GM23338 (cell line): Measurements from ENCODE around the gene HPS5. TPM values are rescaled to one million over a fixed set of nuclear protein-coding genes. Genes with fewer than 3 reads are reported as not detected.

Experiments used
- ATAC-seq: fragments of 200-7000 bp; cut with Tn5 transposase; 3 replicates; pipeline ENCODE4 v1.9.1; 2020
- DNase-seq: peaks from one replicate; pipeline ENCODE4 v3.0.0-alpha.2; 2015; ENCODE audit warnings: low spot score
- H2AFZ ChIP-seq: fragments of 200-600 bp; sonication (generic); 2 replicates; pipeline ENCODE4 v1.8.0; 2016; ENCODE audit warnings: antibody characterized with exemption, mild to moderate bottlenecking, moderate library complexity
- H3F3A ChIP-seq: fragments of 200-600 bp; sonication (generic); replicated peaks from 2 replicates; pipeline ENCODE4 v1.8.0; 2017; ENCODE audit warnings: antibody characterized with exemption, mixed run types, low read depth
- H3K27ac ChIP-seq: fragments of 200-600 bp; sonication (generic); 2 replicates; pipeline ENCODE4 v1.6.1; 2016; ENCODE audit warnings: low read depth
- H3K27me3 ChIP-seq: fragments of 200-600 bp; sonication (generic); 2 replicates; pipeline ENCODE4 v1.8.0; 2016; ENCODE audit warnings: mild to moderate bottlenecking, mixed run types, moderate library complexity; ENCODE audit not compliant: insufficient read depth
- H3K36me3 ChIP-seq: fragments of 200-600 bp; sonication (generic); 2 replicates; pipeline ENCODE4 v1.8.0; 2016; ENCODE audit warnings: mild to moderate bottlenecking; ENCODE audit not compliant: insufficient read depth
- H3K4me1 ChIP-seq: fragments of 200-600 bp; sonication (generic); 2 replicates; pipeline ENCODE4 v1.8.0; 2016; ENCODE audit warnings: mild to moderate bottlenecking, moderate library complexity; ENCODE audit not compliant: insufficient read depth
- H3K4me2 ChIP-seq: fragments of 200-600 bp; sonication (generic); 2 replicates; pipeline ENCODE4 v1.7.1; 2017; ENCODE audit warnings: mixed run types
- H3K4me3 ChIP-seq: fragments of 200-600 bp; sonication (generic); 2 replicates; pipeline ENCODE4 v1.6.1; 2016; ENCODE audit warnings: mixed run types
- H3K79me2 ChIP-seq: fragments of 200-600 bp; sonication (generic); replicated peaks from 2 replicates; pipeline ENCODE4 v1.8.0; 2017; ENCODE audit warnings: mild to moderate bottlenecking; ENCODE audit not compliant: insufficient read depth
- H3K9me2 ChIP-seq: fragments of 200-600 bp; sonication (generic); 2 replicates; pipeline ENCODE4 v1.8.0; 2017; ENCODE audit not compliant: insufficient read depth
- H4K20me1 ChIP-seq: fragments of 200-600 bp; sonication (generic); replicated peaks from 2 replicates; pipeline ENCODE4 v1.8.0; 2017; ENCODE audit warnings: mild to moderate bottlenecking; ENCODE audit not compliant: insufficient read depth
- H3K27ac Mint-ChIP-seq: 2 replicates; pipeline ENCODE4 v1.8.0; 2020; ENCODE audit warnings: inconsistent platforms, mild to moderate bottlenecking, moderate library complexity, mixed read lengths
- H3K27me3 Mint-ChIP-seq: 3 replicates; pipeline ENCODE4 v1.8.0; 2022; ENCODE audit warnings: low read depth, mild to moderate bottlenecking, moderate library complexity, mixed read lengths, inconsistent platforms; ENCODE audit not compliant: insufficient read depth, poor library complexity
- H3K36me3 Mint-ChIP-seq: 3 replicates; pipeline ENCODE4 v1.8.0; 2021; ENCODE audit warnings: low read depth, mild to moderate bottlenecking, inconsistent platforms, moderate library complexity, mixed read lengths
- H3K4me1 Mint-ChIP-seq: 3 replicates; pipeline ENCODE4 v1.8.0; 2020; ENCODE audit warnings: mild to moderate bottlenecking, inconsistent platforms, mixed read lengths
- H3K4me3 Mint-ChIP-seq: 3 replicates; pipeline ENCODE4 v1.8.0; 2021; ENCODE audit warnings: moderate library complexity, mild to moderate bottlenecking, inconsistent platforms, mixed read lengths
- H3K9me3 Mint-ChIP-seq: 3 replicates; pipeline ENCODE4 v1.8.0; 2020; ENCODE audit warnings: moderate library complexity, mild to moderate bottlenecking, inconsistent platforms, mixed read lengths
- CREB1 ChIP-seq: fragments of 250-450 bp; sonication (Bioruptor Pico); IDR thresholded peaks from 2 replicates; pipeline ENCODE4 v1.5.0; 2020; ENCODE audit warnings: low read depth, mild to moderate bottlenecking, moderate library complexity
- CTCF ChIP-seq, 2 experiments: fragments of 200-600 bp in 1 of 2; sonication (generic) in 1 of 2; conservative IDR thresholded peaks; 2 replicates each; pipeline versions ENCODE4 v1.5.1 to v1.6.1; 2016 to 2017; ENCODE audit warnings: antibody characterized with exemption in 2 of 2, low read depth in 2 of 2, mild to moderate bottlenecking in 2 of 2, moderate library complexity in 1 of 2
- ETS1 ChIP-seq: IDR thresholded peaks from 2 replicates; pipeline ENCODE4 v1.6.1; 2016; ENCODE audit warnings: antibody characterized with exemption
- EZH2 ChIP-seq: fragments of 200-600 bp; sonication (generic); IDR thresholded peaks from one replicate; pipeline ENCODE4 v1.8.0; 2017; ENCODE audit warnings: antibody characterized with exemption, mild to moderate bottlenecking, low read depth; ENCODE audit not compliant: unreplicated experiment
- EZH2phosphoT487 ChIP-seq: fragments of 200-600 bp; sonication (generic); IDR thresholded peaks from one replicate; pipeline ENCODE4 v1.8.1; 2018; ENCODE audit warnings: antibody characterized with exemption; ENCODE audit not compliant: unreplicated experiment
- JUNB ChIP-seq: IDR thresholded peaks from one replicate; pipeline ENCODE4 v1.6.1; 2016; ENCODE audit warnings: antibody characterized with exemption; ENCODE audit not compliant: unreplicated experiment
- NANOG ChIP-seq: IDR thresholded peaks from 2 replicates; pipeline ENCODE4 v1.6.1; 2016; ENCODE audit warnings: antibody characterized with exemption, borderline replicate concordance
- POLR2AphosphoS5 ChIP-seq: IDR thresholded peaks from 2 replicates; pipeline ENCODE4 v1.6.1; 2016; ENCODE audit warnings: antibody characterized with exemption, low read depth
- STAT1 ChIP-seq: IDR thresholded peaks from one replicate; pipeline ENCODE4 v1.6.1; 2016; ENCODE audit warnings: antibody characterized with exemption; ENCODE audit not compliant: unreplicated experiment
- ZNF114 ChIP-seq: fragments of 250-450 bp; sonication (Bioruptor Pico); IDR thresholded peaks from 2 replicates; pipeline ENCODE4 v1.5.0; 2020; ENCODE audit warnings: mild to moderate bottlenecking, moderate library complexity
- ZNF331 ChIP-seq: fragments of 250-450 bp; sonication (Bioruptor Pico); IDR thresholded peaks from 2 replicates; pipeline ENCODE4 v1.5.0; 2020; ENCODE audit warnings: low read depth, mild to moderate bottlenecking, moderate library complexity
- polyA plus RNA-seq: library from polyadenylated mRNA; unstranded; fragments of >200 nt; fragmentation: Nextera tagmentation; extraction: Ambion mirVana; gene quantifications from 2 replicates; pipeline ENCODE4 v1.2.1, GENCODE V29; 2016
- total RNA-seq: library from RNA; depleted of rRNA; stranded (reverse); fragments of >200 nt; shearing (Covaris generic); gene quantifications from 2 replicates; pipeline ENCODE4 v1.2.3, GENCODE V29; 2014
- TF ChIP-seq, protein P1 (sequence below): fragments of 250-450 bp; sonication (Bioruptor Pico); IDR thresholded peaks from 2 replicates; pipeline ENCODE4 v1.5.0; 2020; ENCODE audit warnings: mild to moderate bottlenecking, moderate library complexity
- TF ChIP-seq, protein P2 (sequence below): IDR thresholded peaks from one replicate; pipeline ENCODE4 v1.6.1; 2018; ENCODE audit warnings: antibody characterized with exemption; ENCODE audit not compliant: unreplicated experiment

The HPS5 gene
- total and polyA plus RNA-seq, 2 experiments from 2014 or later, result 11.5 to 18.6 TPM

DNA sequence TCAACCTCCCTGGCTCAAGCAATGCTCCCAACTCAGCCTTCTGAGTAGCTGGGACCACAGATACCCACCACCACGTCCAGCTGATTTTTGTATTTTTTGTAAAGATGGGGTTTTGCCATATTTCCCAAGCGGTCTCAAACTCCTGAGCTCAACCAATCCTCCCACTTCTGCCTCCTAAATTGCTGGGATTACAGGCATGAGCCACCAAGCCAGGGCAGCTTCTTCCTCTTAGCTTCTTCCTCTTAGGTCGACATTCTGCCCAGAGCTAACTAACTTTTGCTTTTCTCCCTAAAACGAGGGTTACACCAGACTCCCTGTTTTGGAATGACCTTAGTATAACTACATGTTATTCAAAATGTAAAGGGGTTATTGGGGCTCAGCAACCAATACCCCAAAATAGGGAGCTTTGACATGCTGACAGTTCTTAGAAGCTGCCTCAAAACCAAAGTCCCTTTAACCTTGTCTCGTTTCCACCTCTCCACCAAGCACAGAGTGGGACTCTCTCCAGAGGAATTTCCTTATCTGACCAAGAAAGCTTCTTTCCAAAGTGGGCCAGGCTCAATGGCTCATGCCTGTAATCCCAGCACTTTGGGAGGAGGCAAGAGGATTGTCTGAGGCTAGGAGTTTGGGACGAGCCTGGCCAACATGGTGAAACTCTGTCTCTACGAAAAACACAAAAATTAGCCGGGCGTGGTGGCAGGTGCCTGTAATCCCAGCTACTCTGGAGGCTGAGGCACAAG is 7.0 kb downstream of the HPS5 start:
- no peaks in the 10 kb centered on the region for H3K4me1 ChIP-seq
- peak overlapping the region; percentile 90 for H3K27ac Mint-ChIP-seq
- H3K27ac ChIP-seq, result no peak overlapping the region
- DNase-seq (no peak), ATAC-seq (no peak)
- peaks cover 8% of the 10 kb centered on the region; the same call in 2 of the 3 replicates for H3K4me1 Mint-ChIP-seq
- H3K36me3 Mint-ChIP-seq, result peaks cover 22% of the 10 kb centered on the region; the same call in 2 of the 3 replicates
- H3F3A ChIP-seq, result no peaks in the 10 kb centered on the region
- no peak overlapping the region for H2AFZ ChIP-seq
- no peak overlapping the region for H3K4me3 ChIP-seq
- no peak overlapping the region for H3K4me3 Mint-ChIP-seq
- TF ChIP-seq, protein P1, sequence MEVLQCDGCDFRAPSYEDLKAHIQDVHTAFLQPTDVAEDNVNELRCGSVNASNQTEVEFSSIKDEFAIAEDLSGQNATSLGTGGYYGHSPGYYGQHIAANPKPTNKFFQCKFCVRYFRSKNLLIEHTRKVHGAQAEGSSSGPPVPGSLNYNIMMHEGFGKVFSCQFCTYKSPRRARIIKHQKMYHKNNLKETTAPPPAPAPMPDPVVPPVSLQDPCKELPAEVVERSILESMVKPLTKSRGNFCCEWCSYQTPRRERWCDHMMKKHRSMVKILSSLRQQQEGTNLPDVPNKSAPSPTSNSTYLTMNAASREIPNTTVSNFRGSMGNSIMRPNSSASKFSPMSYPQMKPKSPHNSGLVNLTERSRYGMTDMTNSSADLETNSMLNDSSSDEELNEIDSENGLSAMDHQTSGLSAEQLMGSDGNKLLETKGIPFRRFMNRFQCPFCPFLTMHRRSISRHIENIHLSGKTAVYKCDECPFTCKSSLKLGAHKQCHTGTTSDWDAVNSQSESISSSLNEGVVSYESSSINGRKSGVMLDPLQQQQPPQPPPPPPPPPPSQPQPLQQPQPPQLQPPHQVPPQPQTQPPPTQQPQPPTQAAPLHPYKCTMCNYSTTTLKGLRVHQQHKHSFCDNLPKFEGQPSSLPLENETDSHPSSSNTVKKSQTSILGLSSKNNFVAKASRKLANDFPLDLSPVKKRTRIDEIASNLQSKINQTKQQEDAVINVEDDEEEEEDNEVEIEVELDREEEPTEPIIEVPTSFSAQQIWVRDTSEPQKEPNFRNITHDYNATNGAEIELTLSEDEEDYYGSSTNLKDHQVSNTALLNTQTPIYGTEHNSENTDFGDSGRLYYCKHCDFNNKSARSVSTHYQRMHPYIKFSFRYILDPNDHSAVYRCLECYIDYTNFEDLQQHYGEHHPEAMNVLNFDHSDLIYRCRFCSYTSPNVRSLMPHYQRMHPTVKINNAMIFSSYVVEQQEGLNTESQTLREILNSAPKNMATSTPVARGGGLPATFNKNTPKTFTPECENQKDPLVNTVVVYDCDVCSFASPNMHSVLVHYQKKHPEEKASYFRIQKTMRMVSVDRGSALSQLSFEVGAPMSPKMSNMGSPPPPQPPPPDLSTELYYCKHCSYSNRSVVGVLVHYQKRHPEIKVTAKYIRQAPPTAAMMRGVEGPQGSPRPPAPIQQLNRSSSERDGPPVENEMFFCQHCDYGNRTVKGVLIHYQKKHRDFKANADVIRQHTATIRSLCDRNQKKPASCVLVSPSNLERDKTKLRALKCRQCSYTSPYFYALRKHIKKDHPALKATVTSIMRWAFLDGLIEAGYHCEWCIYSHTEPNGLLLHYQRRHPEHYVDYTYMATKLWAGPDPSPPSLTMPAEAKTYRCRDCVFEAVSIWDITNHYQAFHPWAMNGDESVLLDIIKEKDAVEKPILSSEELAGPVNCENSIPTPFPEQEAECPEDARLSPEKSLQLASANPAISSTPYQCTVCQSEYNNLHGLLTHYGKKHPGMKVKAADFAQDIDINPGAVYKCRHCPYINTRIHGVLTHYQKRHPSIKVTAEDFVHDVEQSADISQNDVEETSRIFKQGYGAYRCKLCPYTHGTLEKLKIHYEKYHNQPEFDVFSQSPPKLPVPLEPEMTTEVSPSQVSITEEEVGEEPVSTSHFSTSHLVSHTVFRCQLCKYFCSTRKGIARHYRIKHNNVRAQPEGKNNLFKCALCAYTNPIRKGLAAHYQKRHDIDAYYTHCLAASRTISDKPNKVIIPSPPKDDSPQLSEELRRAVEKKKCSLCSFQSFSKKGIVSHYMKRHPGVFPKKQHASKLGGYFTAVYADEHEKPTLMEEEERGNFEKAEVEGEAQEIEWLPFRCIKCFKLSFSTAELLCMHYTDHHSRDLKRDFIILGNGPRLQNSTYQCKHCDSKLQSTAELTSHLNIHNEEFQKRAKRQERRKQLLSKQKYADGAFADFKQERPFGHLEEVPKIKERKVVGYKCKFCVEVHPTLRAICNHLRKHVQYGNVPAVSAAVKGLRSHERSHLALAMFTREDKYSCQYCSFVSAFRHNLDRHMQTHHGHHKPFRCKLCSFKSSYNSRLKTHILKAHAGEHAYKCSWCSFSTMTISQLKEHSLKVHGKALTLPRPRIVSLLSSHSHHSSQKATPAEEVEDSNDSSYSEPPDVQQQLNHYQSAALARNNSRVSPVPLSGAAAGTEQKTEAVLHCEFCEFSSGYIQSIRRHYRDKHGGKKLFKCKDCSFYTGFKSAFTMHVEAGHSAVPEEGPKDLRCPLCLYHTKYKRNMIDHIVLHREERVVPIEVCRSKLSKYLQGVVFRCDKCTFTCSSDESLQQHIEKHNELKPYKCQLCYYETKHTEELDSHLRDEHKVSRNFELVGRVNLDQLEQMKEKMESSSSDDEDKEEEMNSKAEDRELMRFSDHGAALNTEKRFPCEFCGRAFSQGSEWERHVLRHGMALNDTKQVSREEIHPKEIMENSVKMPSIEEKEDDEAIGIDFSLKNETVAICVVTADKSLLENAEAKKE, result no peak
- TF ChIP-seq NANOG (no peak), ETS1 (no peak), EZH2 (no peak), CREB1 (CRISPR knock-in tag) (no peak), STAT1 (no peak), CTCF (conservative IDR thresholded peaks at IDR 0.05; ENCODE audit: low read depth in 2 of 2) (no peak), ZNF114 (no peak), ZNF331 (CRISPR knock-in tag) (no peak), POLR2AphosphoS5 (no peak), JUNB (no peak), EZH2phosphoT487 (no peak)
- TF ChIP-seq, protein P2, sequence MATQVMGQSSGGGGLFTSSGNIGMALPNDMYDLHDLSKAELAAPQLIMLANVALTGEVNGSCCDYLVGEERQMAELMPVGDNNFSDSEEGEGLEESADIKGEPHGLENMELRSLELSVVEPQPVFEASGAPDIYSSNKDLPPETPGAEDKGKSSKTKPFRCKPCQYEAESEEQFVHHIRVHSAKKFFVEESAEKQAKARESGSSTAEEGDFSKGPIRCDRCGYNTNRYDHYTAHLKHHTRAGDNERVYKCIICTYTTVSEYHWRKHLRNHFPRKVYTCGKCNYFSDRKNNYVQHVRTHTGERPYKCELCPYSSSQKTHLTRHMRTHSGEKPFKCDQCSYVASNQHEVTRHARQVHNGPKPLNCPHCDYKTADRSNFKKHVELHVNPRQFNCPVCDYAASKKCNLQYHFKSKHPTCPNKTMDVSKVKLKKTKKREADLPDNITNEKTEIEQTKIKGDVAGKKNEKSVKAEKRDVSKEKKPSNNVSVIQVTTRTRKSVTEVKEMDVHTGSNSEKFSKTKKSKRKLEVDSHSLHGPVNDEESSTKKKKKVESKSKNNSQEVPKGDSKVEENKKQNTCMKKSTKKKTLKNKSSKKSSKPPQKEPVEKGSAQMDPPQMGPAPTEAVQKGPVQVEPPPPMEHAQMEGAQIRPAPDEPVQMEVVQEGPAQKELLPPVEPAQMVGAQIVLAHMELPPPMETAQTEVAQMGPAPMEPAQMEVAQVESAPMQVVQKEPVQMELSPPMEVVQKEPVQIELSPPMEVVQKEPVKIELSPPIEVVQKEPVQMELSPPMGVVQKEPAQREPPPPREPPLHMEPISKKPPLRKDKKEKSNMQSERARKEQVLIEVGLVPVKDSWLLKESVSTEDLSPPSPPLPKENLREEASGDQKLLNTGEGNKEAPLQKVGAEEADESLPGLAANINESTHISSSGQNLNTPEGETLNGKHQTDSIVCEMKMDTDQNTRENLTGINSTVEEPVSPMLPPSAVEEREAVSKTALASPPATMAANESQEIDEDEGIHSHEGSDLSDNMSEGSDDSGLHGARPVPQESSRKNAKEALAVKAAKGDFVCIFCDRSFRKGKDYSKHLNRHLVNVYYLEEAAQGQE, result no peak
- H4K20me1 ChIP-seq, result no peaks in the 10 kb centered on the region; the same call in none of the 2 replicates
- no peaks in the 10 kb centered on the region for H3K9me3 Mint-ChIP-seq
- no peaks in the 10 kb centered on the region for H3K27me3 Mint-ChIP-seq
- H3K4me2 ChIP-seq, result no peak overlapping the region
- H3K27me3 ChIP-seq, result no peaks in the 10 kb centered on the region
- peaks cover 16% of the 10 kb centered on the region for H3K36me3 ChIP-seq
- peaks cover 76% of the 10 kb centered on the region for H3K79me2 ChIP-seq
- H3K9me2 ChIP-seq, result no peaks in the 10 kb centered on the region
